Stimulated activated CD8-positive, alpha-beta memory T cell treated with anti-CD3 and anti-CD28 coated beads, Interleukin-12 subunit alpha, Interleukin-12 subunit beta, amount 100 ng/mL, for 24 hours (primary cell): ENCODE data around the gene S100Z.

ENCODE experiments used
- DNase-seq: peaks from one replicate; pipeline ENCODE4 v3.0.0-alpha.2; 2020; ENCODE audit errors: extremely low read depth

Gene S100Z

DNA sequence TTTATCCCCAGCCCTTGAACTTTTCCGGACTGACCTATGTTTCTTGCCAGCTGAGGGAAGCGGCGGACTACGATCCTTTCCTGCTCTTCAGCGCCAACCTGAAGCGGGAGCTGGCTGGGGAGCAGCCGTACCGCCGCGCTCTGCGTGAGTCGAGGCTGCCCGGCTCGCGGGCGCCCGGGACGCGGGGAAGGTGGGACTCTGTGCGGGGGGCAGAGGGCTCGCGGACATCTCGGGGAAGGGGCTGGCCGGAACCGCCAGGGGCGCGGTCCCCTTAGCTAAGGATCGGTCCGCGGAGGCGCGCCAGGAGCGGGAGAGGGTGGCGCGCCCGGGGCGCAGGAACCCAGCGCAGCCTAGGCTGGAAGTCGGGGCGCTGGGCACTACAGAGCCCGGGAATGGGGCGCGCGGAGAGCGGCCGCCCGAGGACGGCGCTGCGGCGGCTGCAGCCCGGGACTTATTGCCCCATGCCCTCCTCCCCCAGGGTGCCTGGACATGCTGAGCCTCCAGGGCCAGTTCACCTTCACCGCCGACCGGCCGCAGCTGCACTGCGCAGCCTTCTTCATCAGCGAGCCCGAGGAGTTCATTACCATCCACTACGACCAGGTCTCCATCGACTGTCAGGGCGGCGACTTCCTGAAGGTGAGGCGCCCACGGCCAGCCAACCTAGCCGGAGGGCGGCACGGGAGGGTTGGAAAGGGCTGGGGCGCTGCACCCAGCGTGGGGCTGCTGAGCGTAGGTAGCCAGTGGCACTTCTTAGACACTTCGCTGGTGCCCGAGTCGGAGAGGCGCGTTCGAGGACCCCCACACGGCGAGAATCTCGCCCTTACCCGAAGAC, 104.0 kb downstream of the S100Z start:
- DNase-seq: no peak

DNA sequence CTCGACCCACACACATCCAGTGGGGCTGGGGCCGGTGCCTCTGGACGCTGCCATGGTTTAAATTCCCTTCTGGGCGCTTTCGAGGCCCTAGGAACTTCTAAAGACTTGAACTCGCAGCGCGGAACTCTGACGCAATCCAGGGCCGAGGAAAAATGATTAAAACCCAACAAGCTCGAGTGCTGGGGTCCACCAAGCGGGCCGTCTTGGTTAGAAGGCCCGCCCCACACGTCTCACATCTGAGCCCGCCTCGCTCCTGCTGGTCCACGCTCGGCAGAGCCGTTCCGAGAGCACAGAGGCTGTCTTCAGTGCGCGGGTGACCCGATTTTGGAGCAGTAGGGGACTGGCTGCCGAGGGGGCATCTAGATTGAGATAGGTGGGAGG, 104.6 kb downstream of the S100Z start:
- no peak for DNase-seq

DNA sequence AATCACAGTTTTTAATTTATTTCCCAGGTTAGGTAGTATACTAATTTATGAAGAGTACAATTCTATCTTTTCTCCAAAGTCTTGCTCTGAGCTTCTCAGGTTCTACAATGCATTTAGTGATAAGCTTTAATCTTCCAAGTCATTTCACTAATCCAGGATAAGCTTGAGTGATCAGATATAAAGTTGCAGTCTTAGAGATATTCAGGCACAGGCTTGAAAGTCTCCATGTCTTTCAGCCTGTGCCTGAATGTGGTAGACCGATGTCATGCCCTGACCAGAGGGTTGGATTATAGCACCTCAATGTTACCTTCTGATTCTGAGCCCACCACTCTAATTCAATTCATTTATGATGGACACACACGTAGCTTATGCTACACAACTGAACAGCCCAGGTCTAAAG, 106.2 kb downstream of the S100Z start:
- DNase-seq: no peak

GRCh38 chr5:76958991-76959767, 109.4 kb downstream of the S100Z start:
- no peak for DNase-seq

DNA sequence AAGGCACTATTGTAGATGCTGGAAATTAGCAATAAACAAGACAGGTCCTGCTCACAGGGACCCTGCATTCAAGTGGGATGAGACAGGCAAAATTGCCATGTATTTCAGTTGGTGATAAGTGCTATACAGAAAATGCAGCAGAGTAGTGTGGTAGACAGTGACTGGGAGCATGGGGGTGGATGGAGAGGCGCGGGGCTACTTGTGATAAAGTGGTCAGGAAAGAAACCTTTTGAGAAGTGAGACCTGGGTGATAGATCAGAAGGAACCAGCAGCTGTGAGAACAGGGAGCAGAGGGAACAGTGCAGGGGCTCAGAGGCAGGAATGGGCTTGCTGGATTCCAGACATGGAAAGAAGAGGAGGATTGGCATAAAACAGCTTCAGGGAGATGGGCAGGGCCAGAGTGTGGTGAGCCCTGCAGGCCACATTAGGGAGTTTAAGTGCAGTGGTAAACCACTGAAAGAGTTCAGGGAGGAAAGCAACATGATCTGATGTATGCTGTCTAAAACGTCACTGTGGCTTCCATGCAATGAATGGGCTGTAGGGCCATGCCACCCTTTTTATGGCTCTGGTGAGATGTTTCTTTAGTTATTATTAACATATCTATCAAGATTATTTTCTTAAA, 110.3 kb downstream of the S100Z start:
- DNase-seq: no peak

DNA sequence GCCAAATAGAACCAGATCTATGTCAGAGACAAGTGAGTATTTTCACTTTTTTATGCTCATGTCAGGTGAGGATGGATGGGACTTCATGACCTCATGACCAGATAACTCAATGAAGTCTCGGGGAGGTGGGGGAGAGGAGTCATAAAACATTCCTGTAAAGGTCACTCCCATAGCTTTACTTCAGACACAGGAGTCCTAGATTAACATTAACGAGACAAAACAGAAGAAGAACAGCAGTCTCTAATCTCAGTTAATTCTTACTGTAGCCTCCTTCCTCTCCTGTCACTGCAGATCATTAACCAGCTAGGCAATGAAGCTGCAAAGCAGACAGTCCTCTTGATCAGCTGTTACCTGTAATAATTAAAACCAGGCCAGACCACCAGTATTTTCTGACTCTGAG, 114.2 kb downstream of the S100Z start:
- DNase-seq: no peak
